ENCODE measurements around the gene AOC1. TPM values are rescaled to one million over a fixed set of nuclear protein-coding genes. Genes with fewer than 3 reads are reported as not detected.

Gene AOC1
- total RNA-seq, 1 experiment from 2014 or later: not detected

GRCh38 chr7:150895809-150896208 lies 43.5 kb downstream of the AOC1 start:
- CTCF ChIA-PET: no interaction called here
- no peak for DNase-seq

DNA sequence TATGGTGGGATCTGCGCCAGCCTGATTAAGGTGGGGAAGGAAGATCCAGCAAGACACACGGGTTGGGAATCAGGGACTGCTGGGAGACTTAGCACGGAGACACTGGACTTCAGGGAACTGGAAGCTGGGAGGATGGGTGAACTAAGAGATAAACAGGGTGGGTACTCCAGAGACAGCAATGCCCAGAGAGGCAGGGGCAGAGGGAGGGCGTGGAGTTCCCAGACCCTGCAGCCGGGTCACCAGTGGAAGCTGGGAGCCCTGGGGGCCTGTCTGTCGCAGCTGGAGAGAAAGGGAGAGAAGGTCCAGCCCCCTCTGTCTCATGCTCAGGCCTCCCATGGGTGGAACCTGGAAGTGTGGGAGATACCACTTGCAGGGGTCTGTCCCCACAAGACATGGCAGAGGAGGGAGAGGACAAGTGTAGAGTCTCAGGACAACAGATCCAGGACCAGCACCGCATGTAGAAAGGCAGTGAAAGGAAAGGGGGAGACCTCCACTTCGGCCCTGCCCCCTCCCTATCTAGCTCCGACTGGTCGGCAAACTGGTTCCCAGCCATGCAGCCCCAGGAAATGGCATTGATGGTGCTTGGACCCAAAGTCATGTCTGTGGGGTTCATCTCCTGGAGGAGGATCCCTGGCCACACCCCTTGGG lies 44.4 kb downstream of the AOC1 start:
- BruUV-seq (replicated peaks): no TSS peak
- ChIA-PET CTCF (no interaction called here), POLR2A (ENCODE audit: unreplicated experiment) (no interaction called here)
- H3K27me3 ChIP-seq (ENCODE audit: low read length): no peaks in the 10 kb centered on the region
- DNase-seq (no peak), ATAC-seq (no peak)
- H3K36me3 ChIP-seq (ENCODE audit: low read depth, low read length): no peaks in the 10 kb centered on the region
- no peak overlapping the region for H3K4me2 ChIP-seq (ENCODE audit: low read length)
- no peak overlapping the region for H3K4me3 ChIP-seq (ENCODE audit: low read length)
- H4K20me1 ChIP-seq (ENCODE audit: low read length): no peaks in the 10 kb centered on the region
- intact Hi-C loops (cut with micrococcal nuclease): loop anchor here (5.0 kb wide), 2 partner anchors 216 to 276 kb away; no protein-coding TSS in a partner anchor
- H3K27ac ChIP-seq (ENCODE audit: low read length): no peak overlapping the region
- no peak overlapping the region for H2AFZ ChIP-seq (ENCODE audit: low read length)
- no peaks in the 10 kb centered on the region for H3F3A ChIP-seq (ENCODE audit: low read length, unreplicated experiment)
- TF ChIP-seq CTCF (conservative IDR thresholded peaks at IDR 0.05; ENCODE audit: low read depth, low read length): no peak
- no peak for TF ChIP-seq EZH2phosphoT487 (IDR thresholded peaks at IDR 0.05; ENCODE audit: borderline replicate concordance, low read length)
- no peak for TF ChIP-seq EZH2 (IDR thresholded peaks at IDR 0.05; ENCODE audit: low read length, unreplicated experiment)
- H3K9me2 ChIP-seq (replicated peaks; ENCODE audit: low read length): no peaks in the 10 kb centered on the region
- H3K4me1 ChIP-seq (ENCODE audit: insufficient read depth, low read length): peaks cover 10% of the 10 kb centered on the region
- H3K9me3 ChIP-seq (ENCODE audit: low read length): no peaks in the 10 kb centered on the region
- no peak overlapping the region for H3K9ac ChIP-seq (ENCODE audit: low read length)
- H3K79me2 ChIP-seq (ENCODE audit: low read length): no peaks in the 10 kb centered on the region

More at GRCh38 chr7:150895809-150896208, 43.5 kb downstream of the AOC1 start:
- no peaks in the 10 kb centered on the region for H3K79me2 ChIP-seq (ENCODE audit: low read length)
- no peak for ATAC-seq
- BruUV-seq (replicated peaks): no TSS peak
- H3F3A ChIP-seq (ENCODE audit: low read length, unreplicated experiment): no peaks in the 10 kb centered on the region
- no peak overlapping the region for H3K4me2 ChIP-seq (ENCODE audit: low read length)
- no peaks in the 10 kb centered on the region for H4K20me1 ChIP-seq (ENCODE audit: low read length)
- H3K9me3 ChIP-seq (ENCODE audit: low read length): no peaks in the 10 kb centered on the region
- TF ChIP-seq EZH2 (IDR thresholded peaks at IDR 0.05; ENCODE audit: low read length, unreplicated experiment): no peak
- TF ChIP-seq EZH2phosphoT487 (IDR thresholded peaks at IDR 0.05; ENCODE audit: borderline replicate concordance, low read length): no peak
- TF ChIP-seq CTCF (conservative IDR thresholded peaks at IDR 0.05; ENCODE audit: low read depth, low read length): no peak
- intact Hi-C loops (cut with micrococcal nuclease): loop anchor here (5.0 kb wide), 2 partner anchors 216 to 276 kb away; no protein-coding TSS in a partner anchor
- no peaks in the 10 kb centered on the region for H3K27me3 ChIP-seq (ENCODE audit: low read length)
- H3K4me3 ChIP-seq (ENCODE audit: low read length): no peak overlapping the region
- no peak overlapping the region for H2AFZ ChIP-seq (ENCODE audit: low read length)
- H3K4me1 ChIP-seq (ENCODE audit: insufficient read depth, low read length): peaks cover 1% of the 10 kb centered on the region
- H3K9ac ChIP-seq (ENCODE audit: low read length): no peak overlapping the region
- no peaks in the 10 kb centered on the region for H3K9me2 ChIP-seq (replicated peaks; ENCODE audit: low read length)
- no peaks in the 10 kb centered on the region for H3K36me3 ChIP-seq (ENCODE audit: low read depth, low read length)
- no peak overlapping the region for H3K27ac ChIP-seq (ENCODE audit: low read length)
- POLR2A ChIA-PET (ENCODE audit: unreplicated experiment): no interaction called here

All from PC-3 (cell line).